SJCRH30 (cell line): ENCODE measurements around the gene HEATR3. TPM values are rescaled to one million over a fixed set of nuclear protein-coding genes. Genes with fewer than 3 reads are reported as not detected.

ENCODE experiments used
- DNase-seq, 2 experiments: peaks; one replicate each; pipeline ENCODE4 v3.0.0-alpha.2; 2015 to 2020
- H3K27ac ChIP-seq: fragments of 250-450 bp; sonication (Bioruptor Pico); 2 replicates; pipeline ENCODE4 v1.5.1; 2020; ENCODE audit warnings: mild to moderate bottlenecking, moderate library complexity
- H3K27me3 ChIP-seq: fragments of 250-450 bp; sonication (Bioruptor Pico); 2 replicates; pipeline ENCODE4 v1.5.1; 2020; ENCODE audit warnings: mild to moderate bottlenecking, moderate library complexity
- H3K36me3 ChIP-seq: fragments of 250-450 bp; sonication (Bioruptor Pico); 2 replicates; pipeline ENCODE4 v1.5.1; 2020; ENCODE audit warnings: mild to moderate bottlenecking, moderate library complexity
- H3K4me1 ChIP-seq: fragments of 250-450 bp; sonication (Bioruptor Pico); 2 replicates; pipeline ENCODE4 v1.5.1; 2020; ENCODE audit warnings: mild to moderate bottlenecking, moderate library complexity
- H3K4me3 ChIP-seq: fragments of 250-450 bp; sonication (Bioruptor Pico); 2 replicates; pipeline ENCODE4 v1.5.1; 2020; ENCODE audit warnings: mild to moderate bottlenecking, moderate library complexity
- H3K9me3 ChIP-seq: fragments of 250-450 bp; sonication (Bioruptor Pico); replicated peaks from 2 replicates; pipeline ENCODE4 v1.5.1; 2020; ENCODE audit warnings: mild to moderate bottlenecking, moderate library complexity
- total RNA-seq: library from RNA; depleted of rRNA; stranded (reverse); fragments of >200 nt; shearing (Covaris generic); gene quantifications from 2 replicates; pipeline ENCODE4 v1.2.3, GENCODE V29; 2014; rRNA removed

The HEATR3 gene
- total RNA-seq, 1 experiment from 2014 or later: 23.1 TPM

- no peaks in the 10 kb centered on the region for H3K9me3 ChIP-seq
- no peak overlapping the region for H3K4me3 ChIP-seq
- H3K4me1 ChIP-seq: peaks cover 8% of the 10 kb centered on the region
- H3K27ac ChIP-seq: no peak overlapping the region
- no peaks in the 10 kb centered on the region for H3K36me3 ChIP-seq
- no peak for DNase-seq
- H3K27me3 ChIP-seq: no peaks in the 10 kb centered on the region
Observed at GRCh38 chr16:50146479-50147435, 81.0 kb downstream of the HEATR3 start.

GRCh38 chr16:50151322-50151721 lies 85.6 kb downstream of the HEATR3 start:
- no peak for DNase-seq

GRCh38 chr16:50151756-50152155 lies 86.0 kb downstream of the HEATR3 start:
- no peaks in the 10 kb centered on the region for H3K36me3 ChIP-seq
- no peak for DNase-seq
- no peaks in the 10 kb centered on the region for H3K27me3 ChIP-seq
- H3K4me3 ChIP-seq: peak overlapping the region; percentile 98
- peaks cover 21% of the 10 kb centered on the region for H3K4me1 ChIP-seq
- no peak overlapping the region for H3K27ac ChIP-seq
- no peaks in the 10 kb centered on the region for H3K9me3 ChIP-seq

More at GRCh38 chr16:50151322-50151721, 85.6 kb downstream of the HEATR3 start:
- Histone ChIP-seq H3K4me1 (peaks cover 22% of the 10 kb centered on the region), H3K4me3 (no peak overlapping the region), H3K27ac (no peak overlapping the region), H3K27me3 (no peaks in the 10 kb centered on the region), H3K9me3 (no peaks in the 10 kb centered on the region), H3K36me3 (no peaks in the 10 kb centered on the region)

- Histone ChIP-seq H3K27ac (peak overlapping the region; percentile 91), H3K4me1 (peaks cover 15% of the 10 kb centered on the region), H3K36me3 (no peaks in the 10 kb centered on the region), H3K4me3 (peak overlapping the region; percentile 98), H3K9me3 (no peaks in the 10 kb centered on the region), H3K27me3 (no peaks in the 10 kb centered on the region)
- no peak for DNase-seq
Observed at GRCh38 chr16:50152351-50152806, 86.6 kb downstream of the HEATR3 start.

GRCh38 chr16:50152807-50153595 lies 87.2 kb downstream of the HEATR3 start, which contains the start of gene TENT4B:
Gene TENT4B, plus strand, starts transcription at chr16:50153306. Its CDS starts 316 bp downstream, at chr16:50153622.
- peak within 1 kb of the TSS; percentile 98 for H3K4me3 ChIP-seq
- no peaks in the 10 kb centered on the region for H3K9me3 ChIP-seq
- peak; percentile 80 to 84 for DNase-seq
- no peaks in the 10 kb centered on the region for H3K27me3 ChIP-seq
- H3K27ac ChIP-seq: peak within 1 kb of the TSS; percentile 91
- H3K36me3 ChIP-seq: no peaks in the 10 kb centered on the region
- H3K4me1 ChIP-seq: peaks cover 16% of the 10 kb centered on the region

- peak overlapping the region; percentile 98 for H3K4me3 ChIP-seq
- H3K27ac ChIP-seq: no peak overlapping the region
- H3K36me3 ChIP-seq: no peaks in the 10 kb centered on the region
Observed at GRCh38 chr16:50153596-50154419, 88.0 kb downstream of the HEATR3 start.

GRCh38 chr16:50154420-50154950 lies 88.7 kb downstream of the HEATR3 start:
- Histone ChIP-seq H3K4me1 (peaks cover 23% of the 10 kb centered on the region), H3K27ac (no peak overlapping the region), H3K27me3 (no peaks in the 10 kb centered on the region), H3K9me3 (no peaks in the 10 kb centered on the region), H3K4me3 (peak overlapping the region; percentile 98), H3K36me3 (no peaks in the 10 kb centered on the region)
- no peak for DNase-seq

More at GRCh38 chr16:50153596-50154419, 88.0 kb downstream of the HEATR3 start:
- peak; percentile 20 to 41 for DNase-seq
- Histone ChIP-seq H3K4me1 (peaks cover 23% of the 10 kb centered on the region), H3K9me3 (no peaks in the 10 kb centered on the region), H3K27me3 (no peaks in the 10 kb centered on the region)

GRCh38 chr16:50155925-50156324 lies 90.2 kb downstream of the HEATR3 start:
- H3K9me3 ChIP-seq: no peaks in the 10 kb centered on the region
- H3K36me3 ChIP-seq: no peaks in the 10 kb centered on the region
- H3K4me3 ChIP-seq: no peak overlapping the region
- H3K27ac ChIP-seq: no peak overlapping the region
- peaks cover 23% of the 10 kb centered on the region for H3K4me1 ChIP-seq
- no peaks in the 10 kb centered on the region for H3K27me3 ChIP-seq
- no peak for DNase-seq

Other genes starting within 250 kb of the HEATR3 start
- 6.7 and 7.9 TPM in 2 replicates for gene ZNF423, start 209.9 kb upstream of the HEATR3 start, total RNA-seq
- gene CNEP1R1, start 40.7 kb upstream of the HEATR3 start, total RNA-seq: 22.1 and 22.3 TPM in 2 replicates
- gene TENT4B, start 87.3 kb downstream of the HEATR3 start, total RNA-seq: 9.6 and 12.4 TPM in 2 replicates
- gene ADCY7, start 200.6 kb downstream of the HEATR3 start, total RNA-seq: 26.2 and 27.1 TPM in 2 replicates